ENCODE measurements around the gene NTN3. TPM values are rescaled to one million over a fixed set of nuclear protein-coding genes. Genes with fewer than 3 reads are reported as not detected.
"Not testable (repeated sequence)": the region's sequence is repeated elsewhere in the genome, so short reads cannot be mapped to it uniquely, and the experiment has no call there.

The NTN3 gene
- total RNA-seq, 2 experiments from 2014 or later: not detected

GRCh38 chr16:2476741-2477140 lies 5.6 kb downstream of the NTN3 start:
- DNase-seq (no peak), ATAC-seq (ENCODE audit: poor library complexity) (no peak)
- Mint-ChIP-seq H3K9me3 (no peaks in the 10 kb centered on the region), H3K4me3 (peak overlapping the region; percentile 84), H3K27me3 (peaks cover 8% of the 10 kb centered on the region), H3K36me3 (ENCODE audit: low read depth) (no peaks in the 10 kb centered on the region), H3K4me1 (ENCODE audit: low read depth) (peaks cover 13% of the 10 kb centered on the region), H3K27ac (no peak overlapping the region)
- Histone ChIP-seq H3K4me1 (ENCODE audit: insufficient read depth, low read length) (peaks cover 36% of the 10 kb centered on the region), H3K9me3 (ENCODE audit: control insufficient read depth in 1 of 2, insufficient read depth in 1 of 2, low read length in 2 of 2) (peaks cover 0 to 11% of the 10 kb centered on the region in 2 experiments), H3K27me3 (ENCODE audit: control insufficient read depth in 1 of 2, insufficient read depth in 2 of 2, low read length in 2 of 2) (peaks cover 16 to 18% of the 10 kb centered on the region in 2 experiments), H3K36me3 (ENCODE audit: insufficient read depth, low read length) (no peaks in the 10 kb centered on the region), H3K27ac (ENCODE audit: low read depth in 1 of 2, low read length in 2 of 2) (no peak overlapping the region), H3K4me3 (ENCODE audit: low read length) (no peak overlapping the region)
- ChIA-PET POLR2A (no interaction called here), CTCF (interaction anchor here (1.4 kb wide), 1 partner anchor 10 kb away, joined by 3 read pairs; no protein-coding TSS in a partner anchor)
- TF ChIP-seq, protein P1, sequence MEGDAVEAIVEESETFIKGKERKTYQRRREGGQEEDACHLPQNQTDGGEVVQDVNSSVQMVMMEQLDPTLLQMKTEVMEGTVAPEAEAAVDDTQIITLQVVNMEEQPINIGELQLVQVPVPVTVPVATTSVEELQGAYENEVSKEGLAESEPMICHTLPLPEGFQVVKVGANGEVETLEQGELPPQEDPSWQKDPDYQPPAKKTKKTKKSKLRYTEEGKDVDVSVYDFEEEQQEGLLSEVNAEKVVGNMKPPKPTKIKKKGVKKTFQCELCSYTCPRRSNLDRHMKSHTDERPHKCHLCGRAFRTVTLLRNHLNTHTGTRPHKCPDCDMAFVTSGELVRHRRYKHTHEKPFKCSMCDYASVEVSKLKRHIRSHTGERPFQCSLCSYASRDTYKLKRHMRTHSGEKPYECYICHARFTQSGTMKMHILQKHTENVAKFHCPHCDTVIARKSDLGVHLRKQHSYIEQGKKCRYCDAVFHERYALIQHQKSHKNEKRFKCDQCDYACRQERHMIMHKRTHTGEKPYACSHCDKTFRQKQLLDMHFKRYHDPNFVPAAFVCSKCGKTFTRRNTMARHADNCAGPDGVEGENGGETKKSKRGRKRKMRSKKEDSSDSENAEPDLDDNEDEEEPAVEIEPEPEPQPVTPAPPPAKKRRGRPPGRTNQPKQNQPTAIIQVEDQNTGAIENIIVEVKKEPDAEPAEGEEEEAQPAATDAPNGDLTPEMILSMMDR (IDR thresholded peaks at IDR 0.05): no peak
- intact Hi-C loops (cut with DNase I, micrococcal nuclease): no loop called here

- Mint-ChIP-seq H3K4me1 (ENCODE audit: low read depth) (peaks cover 13% of the 10 kb centered on the region), H3K27ac (no peak overlapping the region), H3K27me3 (peaks cover 8% of the 10 kb centered on the region), H3K9me3 (no peaks in the 10 kb centered on the region), H3K36me3 (ENCODE audit: low read depth) (no peaks in the 10 kb centered on the region), H3K4me3 (no peak overlapping the region)
- H3K27ac ChIP-seq (ENCODE audit: low read depth in 1 of 2, low read length in 2 of 2): no peak overlapping the region
- DNase-seq (no peak), ATAC-seq (ENCODE audit: poor library complexity) (no peak)
- H3K4me1 ChIP-seq (ENCODE audit: insufficient read depth, low read length): peaks cover 31% of the 10 kb centered on the region
- H3K9me3 ChIP-seq (ENCODE audit: control insufficient read depth in 1 of 2, insufficient read depth in 1 of 2, low read length in 2 of 2): peaks cover 0 to 5% of the 10 kb centered on the region in 2 experiments
- ChIA-PET POLR2A (no interaction called here), CTCF (interaction anchor here (1.4 kb wide), 1 partner anchor 10 kb away, joined by 3 read pairs; no protein-coding TSS in a partner anchor)
- TF ChIP-seq, protein P1 (IDR thresholded peaks at IDR 0.05): no peak
- no peak overlapping the region for H3K4me3 ChIP-seq (ENCODE audit: low read length)
- H3K36me3 ChIP-seq (ENCODE audit: insufficient read depth, low read length): no peaks in the 10 kb centered on the region
- intact Hi-C loops (cut with DNase I, micrococcal nuclease): no loop called here
- H3K27me3 ChIP-seq (ENCODE audit: control insufficient read depth in 1 of 2, insufficient read depth in 2 of 2, low read length in 2 of 2): peaks cover 11 to 12% of the 10 kb centered on the region in 2 experiments
Measured at GRCh38 chr16:2477327-2477726, 6.2 kb downstream of the NTN3 start.

- H3K9me3 Mint-ChIP-seq: no peaks in the 10 kb centered on the region
- H3K4me1 Mint-ChIP-seq (ENCODE audit: low read depth): peaks cover 10% of the 10 kb centered on the region
- H3K4me3 Mint-ChIP-seq: no peak overlapping the region
- DNase-seq (no peak), ATAC-seq (ENCODE audit: poor library complexity) (no peak)
- ChIA-PET POLR2A (no interaction called here), CTCF (interaction anchor here (0.7 to 1.4 kb wide), 2 partner anchors 9 to 23 kb away, joined by 3 read pairs; no protein-coding TSS in a partner anchor)
- peaks cover 2 to 3% of the 10 kb centered on the region in 2 experiments for H3K27me3 ChIP-seq (ENCODE audit: control insufficient read depth in 1 of 2, insufficient read depth in 2 of 2, low read length in 2 of 2)
- no peaks in the 10 kb centered on the region for H3K36me3 Mint-ChIP-seq (ENCODE audit: low read depth)
- no peaks in the 10 kb centered on the region for H3K36me3 ChIP-seq (ENCODE audit: insufficient read depth, low read length)
- H3K27me3 Mint-ChIP-seq: peaks cover 2% of the 10 kb centered on the region
- peaks cover 21% of the 10 kb centered on the region for H3K4me1 ChIP-seq (ENCODE audit: insufficient read depth, low read length)
- no peak overlapping the region for H3K27ac ChIP-seq (ENCODE audit: low read depth in 1 of 2, low read length in 2 of 2)
- TF ChIP-seq, protein P1 (IDR thresholded peaks at IDR 0.05): no peak
- intact Hi-C loops (cut with DNase I, micrococcal nuclease): no loop called here
- H3K4me3 ChIP-seq (ENCODE audit: low read length): no peak overlapping the region
- no peak overlapping the region for H3K27ac Mint-ChIP-seq
- H3K9me3 ChIP-seq (ENCODE audit: control insufficient read depth in 1 of 2, insufficient read depth in 1 of 2, low read length in 2 of 2): no peaks in the 10 kb centered on the region
Measured at GRCh38 chr16:2478279-2478678, 7.2 kb downstream of the NTN3 start.

DNA sequence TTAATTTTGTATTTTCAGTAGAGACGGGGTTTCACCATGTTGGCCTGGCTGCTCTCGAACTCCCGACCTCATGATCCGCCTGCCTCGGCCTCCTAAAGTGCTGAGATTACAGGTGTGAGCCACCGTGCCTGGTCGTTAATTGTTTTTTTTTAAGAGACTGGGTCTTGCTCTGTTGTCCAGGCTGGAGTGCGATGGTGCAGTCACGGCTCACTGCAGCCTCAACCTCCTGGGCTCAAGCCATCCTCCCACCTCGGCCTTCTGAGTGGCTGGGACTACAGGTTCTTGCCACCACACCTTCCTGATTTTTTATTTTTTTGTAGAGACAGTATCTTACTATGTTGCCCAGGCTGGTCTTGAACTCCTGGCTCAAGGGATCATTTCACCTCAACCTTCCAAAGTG lies 8.9 kb downstream of the NTN3 start:
- peak overlapping the region; percentile 25 for H3K4me3 Mint-ChIP-seq
- H3K27ac Mint-ChIP-seq; H3K4me3 ChIP-seq (ENCODE audit: low read length); CTCF ChIA-PET; H3K36me3 Mint-ChIP-seq (ENCODE audit: low read depth); H3K9me3 Mint-ChIP-seq; H3K27me3 Mint-ChIP-seq; ATAC-seq (ENCODE audit: poor library complexity); H3K9me3 ChIP-seq (ENCODE audit: control insufficient read depth in 1 of 2, insufficient read depth in 1 of 2, low read length in 2 of 2); H3K36me3 ChIP-seq (ENCODE audit: insufficient read depth, low read length); H3K27ac ChIP-seq (ENCODE audit: low read depth in 1 of 2, low read length in 2 of 2); intact Hi-C loops (cut with DNase I, micrococcal nuclease); H3K4me1 Mint-ChIP-seq (ENCODE audit: low read depth); POLR2A ChIA-PET; DNase-seq; H3K27me3 ChIP-seq (ENCODE audit: control insufficient read depth in 1 of 2, insufficient read depth in 2 of 2, low read length in 2 of 2): not testable (repeated sequence)
- H3K4me1 ChIP-seq (ENCODE audit: insufficient read depth, low read length): peaks cover 11% of the 10 kb centered on the region

All from CD4-positive, alpha-beta T cell (primary cell).